ENCODE measurements around the gene MTUS2. TPM values are rescaled to one million over a fixed set of nuclear protein-coding genes. Genes with fewer than 3 reads are reported as not detected.

MTUS2 gene
- total and polyA plus RNA-seq, 2 experiments from 2014 or later: 0.27 to 0.38 TPM

DNA sequence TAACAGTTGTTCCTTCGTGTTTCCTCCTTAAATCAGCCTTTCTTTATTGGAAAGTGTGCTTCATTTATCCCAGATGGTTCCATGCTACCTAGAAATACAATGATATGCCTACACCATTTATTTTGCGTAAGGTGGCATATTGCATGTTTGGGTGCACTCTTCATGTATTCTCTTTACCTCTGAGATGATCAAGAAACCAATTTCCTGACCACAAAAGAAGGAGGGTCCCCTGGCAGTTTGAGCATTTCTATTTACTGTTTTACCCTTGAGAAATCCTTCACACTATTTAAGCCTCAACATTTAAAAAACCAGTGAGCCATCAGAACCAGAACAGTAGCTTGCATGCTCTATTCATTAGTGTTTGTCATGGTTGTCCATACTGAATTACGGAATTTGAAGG is 354.0 kb downstream of the MTUS2 start:
- ATAC-seq: no peak
- H3K36me3 Mint-ChIP-seq (ENCODE audit: low read depth): no peaks in the 10 kb centered on the region

More for the DNA sequence above, 354.0 kb downstream of the MTUS2 start:
- H3K9me3 Mint-ChIP-seq: no peaks in the 10 kb centered on the region
- no peaks in the 10 kb centered on the region for H3K27me3 Mint-ChIP-seq (ENCODE audit: insufficient read depth, low read depth, poor library complexity)
- Histone ChIP-seq H3K79me2 (replicated peaks; ENCODE audit: insufficient read depth) (no peaks in the 10 kb centered on the region), H3K4me3 (no peak overlapping the region), H3F3A (replicated peaks; ENCODE audit: low read depth) (no peaks in the 10 kb centered on the region), H3K36me3 (ENCODE audit: insufficient read depth) (no peaks in the 10 kb centered on the region), H3K27me3 (ENCODE audit: insufficient read depth) (no peaks in the 10 kb centered on the region), H4K20me1 (replicated peaks; ENCODE audit: insufficient read depth) (no peaks in the 10 kb centered on the region), H3K27ac (ENCODE audit: low read depth) (no peak overlapping the region), H3K4me1 (ENCODE audit: insufficient read depth) (no peaks in the 10 kb centered on the region), H3K9me2 (ENCODE audit: insufficient read depth) (peaks cover 10% of the 10 kb centered on the region; the same call in 1 of the 2 replicates), H3K4me2 (no peak overlapping the region), H2AFZ (no peak overlapping the region)
- no peak for DNase-seq (ENCODE audit: low spot score)
- no peak overlapping the region for H3K27ac Mint-ChIP-seq
- H3K4me1 Mint-ChIP-seq: no peaks in the 10 kb centered on the region
- H3K4me3 Mint-ChIP-seq: no peak overlapping the region
- TF ChIP-seq POLR2AphosphoS5 (IDR thresholded peaks at IDR 0.05; ENCODE audit: low read depth) (no peak), EZH2phosphoT487 (IDR thresholded peaks at IDR 0.05; ENCODE audit: unreplicated experiment) (no peak), JUNB (IDR thresholded peaks at IDR 0.05; ENCODE audit: unreplicated experiment) (no peak), ZNF114 (CRISPR knock-in tag; IDR thresholded peaks at IDR 0.05) (no peak), STAT1 (IDR thresholded peaks at IDR 0.05; ENCODE audit: unreplicated experiment) (no peak), ZNF331 (CRISPR knock-in tag; IDR thresholded peaks at IDR 0.05; ENCODE audit: low read depth) (no peak), CREB1 (CRISPR knock-in tag; IDR thresholded peaks at IDR 0.05; ENCODE audit: low read depth) (no peak), EZH2 (IDR thresholded peaks at IDR 0.05; ENCODE audit: low read depth, unreplicated experiment) (no peak), NANOG (IDR thresholded peaks at IDR 0.05; ENCODE audit: borderline replicate concordance) (no peak)
- TF ChIP-seq, protein P1, sequence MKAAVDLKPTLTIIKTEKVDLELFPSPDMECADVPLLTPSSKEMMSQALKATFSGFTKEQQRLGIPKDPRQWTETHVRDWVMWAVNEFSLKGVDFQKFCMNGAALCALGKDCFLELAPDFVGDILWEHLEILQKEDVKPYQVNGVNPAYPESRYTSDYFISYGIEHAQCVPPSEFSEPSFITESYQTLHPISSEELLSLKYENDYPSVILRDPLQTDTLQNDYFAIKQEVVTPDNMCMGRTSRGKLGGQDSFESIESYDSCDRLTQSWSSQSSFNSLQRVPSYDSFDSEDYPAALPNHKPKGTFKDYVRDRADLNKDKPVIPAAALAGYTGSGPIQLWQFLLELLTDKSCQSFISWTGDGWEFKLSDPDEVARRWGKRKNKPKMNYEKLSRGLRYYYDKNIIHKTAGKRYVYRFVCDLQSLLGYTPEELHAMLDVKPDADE (IDR thresholded peaks at IDR 0.05): no peak
- TF ChIP-seq, protein P2, sequence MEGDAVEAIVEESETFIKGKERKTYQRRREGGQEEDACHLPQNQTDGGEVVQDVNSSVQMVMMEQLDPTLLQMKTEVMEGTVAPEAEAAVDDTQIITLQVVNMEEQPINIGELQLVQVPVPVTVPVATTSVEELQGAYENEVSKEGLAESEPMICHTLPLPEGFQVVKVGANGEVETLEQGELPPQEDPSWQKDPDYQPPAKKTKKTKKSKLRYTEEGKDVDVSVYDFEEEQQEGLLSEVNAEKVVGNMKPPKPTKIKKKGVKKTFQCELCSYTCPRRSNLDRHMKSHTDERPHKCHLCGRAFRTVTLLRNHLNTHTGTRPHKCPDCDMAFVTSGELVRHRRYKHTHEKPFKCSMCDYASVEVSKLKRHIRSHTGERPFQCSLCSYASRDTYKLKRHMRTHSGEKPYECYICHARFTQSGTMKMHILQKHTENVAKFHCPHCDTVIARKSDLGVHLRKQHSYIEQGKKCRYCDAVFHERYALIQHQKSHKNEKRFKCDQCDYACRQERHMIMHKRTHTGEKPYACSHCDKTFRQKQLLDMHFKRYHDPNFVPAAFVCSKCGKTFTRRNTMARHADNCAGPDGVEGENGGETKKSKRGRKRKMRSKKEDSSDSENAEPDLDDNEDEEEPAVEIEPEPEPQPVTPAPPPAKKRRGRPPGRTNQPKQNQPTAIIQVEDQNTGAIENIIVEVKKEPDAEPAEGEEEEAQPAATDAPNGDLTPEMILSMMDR (conservative IDR thresholded peaks at IDR 0.05; ENCODE audit: low read depth in 2 of 2): no peak
- TF ChIP-seq, protein P3, sequence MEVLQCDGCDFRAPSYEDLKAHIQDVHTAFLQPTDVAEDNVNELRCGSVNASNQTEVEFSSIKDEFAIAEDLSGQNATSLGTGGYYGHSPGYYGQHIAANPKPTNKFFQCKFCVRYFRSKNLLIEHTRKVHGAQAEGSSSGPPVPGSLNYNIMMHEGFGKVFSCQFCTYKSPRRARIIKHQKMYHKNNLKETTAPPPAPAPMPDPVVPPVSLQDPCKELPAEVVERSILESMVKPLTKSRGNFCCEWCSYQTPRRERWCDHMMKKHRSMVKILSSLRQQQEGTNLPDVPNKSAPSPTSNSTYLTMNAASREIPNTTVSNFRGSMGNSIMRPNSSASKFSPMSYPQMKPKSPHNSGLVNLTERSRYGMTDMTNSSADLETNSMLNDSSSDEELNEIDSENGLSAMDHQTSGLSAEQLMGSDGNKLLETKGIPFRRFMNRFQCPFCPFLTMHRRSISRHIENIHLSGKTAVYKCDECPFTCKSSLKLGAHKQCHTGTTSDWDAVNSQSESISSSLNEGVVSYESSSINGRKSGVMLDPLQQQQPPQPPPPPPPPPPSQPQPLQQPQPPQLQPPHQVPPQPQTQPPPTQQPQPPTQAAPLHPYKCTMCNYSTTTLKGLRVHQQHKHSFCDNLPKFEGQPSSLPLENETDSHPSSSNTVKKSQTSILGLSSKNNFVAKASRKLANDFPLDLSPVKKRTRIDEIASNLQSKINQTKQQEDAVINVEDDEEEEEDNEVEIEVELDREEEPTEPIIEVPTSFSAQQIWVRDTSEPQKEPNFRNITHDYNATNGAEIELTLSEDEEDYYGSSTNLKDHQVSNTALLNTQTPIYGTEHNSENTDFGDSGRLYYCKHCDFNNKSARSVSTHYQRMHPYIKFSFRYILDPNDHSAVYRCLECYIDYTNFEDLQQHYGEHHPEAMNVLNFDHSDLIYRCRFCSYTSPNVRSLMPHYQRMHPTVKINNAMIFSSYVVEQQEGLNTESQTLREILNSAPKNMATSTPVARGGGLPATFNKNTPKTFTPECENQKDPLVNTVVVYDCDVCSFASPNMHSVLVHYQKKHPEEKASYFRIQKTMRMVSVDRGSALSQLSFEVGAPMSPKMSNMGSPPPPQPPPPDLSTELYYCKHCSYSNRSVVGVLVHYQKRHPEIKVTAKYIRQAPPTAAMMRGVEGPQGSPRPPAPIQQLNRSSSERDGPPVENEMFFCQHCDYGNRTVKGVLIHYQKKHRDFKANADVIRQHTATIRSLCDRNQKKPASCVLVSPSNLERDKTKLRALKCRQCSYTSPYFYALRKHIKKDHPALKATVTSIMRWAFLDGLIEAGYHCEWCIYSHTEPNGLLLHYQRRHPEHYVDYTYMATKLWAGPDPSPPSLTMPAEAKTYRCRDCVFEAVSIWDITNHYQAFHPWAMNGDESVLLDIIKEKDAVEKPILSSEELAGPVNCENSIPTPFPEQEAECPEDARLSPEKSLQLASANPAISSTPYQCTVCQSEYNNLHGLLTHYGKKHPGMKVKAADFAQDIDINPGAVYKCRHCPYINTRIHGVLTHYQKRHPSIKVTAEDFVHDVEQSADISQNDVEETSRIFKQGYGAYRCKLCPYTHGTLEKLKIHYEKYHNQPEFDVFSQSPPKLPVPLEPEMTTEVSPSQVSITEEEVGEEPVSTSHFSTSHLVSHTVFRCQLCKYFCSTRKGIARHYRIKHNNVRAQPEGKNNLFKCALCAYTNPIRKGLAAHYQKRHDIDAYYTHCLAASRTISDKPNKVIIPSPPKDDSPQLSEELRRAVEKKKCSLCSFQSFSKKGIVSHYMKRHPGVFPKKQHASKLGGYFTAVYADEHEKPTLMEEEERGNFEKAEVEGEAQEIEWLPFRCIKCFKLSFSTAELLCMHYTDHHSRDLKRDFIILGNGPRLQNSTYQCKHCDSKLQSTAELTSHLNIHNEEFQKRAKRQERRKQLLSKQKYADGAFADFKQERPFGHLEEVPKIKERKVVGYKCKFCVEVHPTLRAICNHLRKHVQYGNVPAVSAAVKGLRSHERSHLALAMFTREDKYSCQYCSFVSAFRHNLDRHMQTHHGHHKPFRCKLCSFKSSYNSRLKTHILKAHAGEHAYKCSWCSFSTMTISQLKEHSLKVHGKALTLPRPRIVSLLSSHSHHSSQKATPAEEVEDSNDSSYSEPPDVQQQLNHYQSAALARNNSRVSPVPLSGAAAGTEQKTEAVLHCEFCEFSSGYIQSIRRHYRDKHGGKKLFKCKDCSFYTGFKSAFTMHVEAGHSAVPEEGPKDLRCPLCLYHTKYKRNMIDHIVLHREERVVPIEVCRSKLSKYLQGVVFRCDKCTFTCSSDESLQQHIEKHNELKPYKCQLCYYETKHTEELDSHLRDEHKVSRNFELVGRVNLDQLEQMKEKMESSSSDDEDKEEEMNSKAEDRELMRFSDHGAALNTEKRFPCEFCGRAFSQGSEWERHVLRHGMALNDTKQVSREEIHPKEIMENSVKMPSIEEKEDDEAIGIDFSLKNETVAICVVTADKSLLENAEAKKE (CRISPR knock-in tag; IDR thresholded peaks at IDR 0.05): no peak
- TF ChIP-seq, protein P4, sequence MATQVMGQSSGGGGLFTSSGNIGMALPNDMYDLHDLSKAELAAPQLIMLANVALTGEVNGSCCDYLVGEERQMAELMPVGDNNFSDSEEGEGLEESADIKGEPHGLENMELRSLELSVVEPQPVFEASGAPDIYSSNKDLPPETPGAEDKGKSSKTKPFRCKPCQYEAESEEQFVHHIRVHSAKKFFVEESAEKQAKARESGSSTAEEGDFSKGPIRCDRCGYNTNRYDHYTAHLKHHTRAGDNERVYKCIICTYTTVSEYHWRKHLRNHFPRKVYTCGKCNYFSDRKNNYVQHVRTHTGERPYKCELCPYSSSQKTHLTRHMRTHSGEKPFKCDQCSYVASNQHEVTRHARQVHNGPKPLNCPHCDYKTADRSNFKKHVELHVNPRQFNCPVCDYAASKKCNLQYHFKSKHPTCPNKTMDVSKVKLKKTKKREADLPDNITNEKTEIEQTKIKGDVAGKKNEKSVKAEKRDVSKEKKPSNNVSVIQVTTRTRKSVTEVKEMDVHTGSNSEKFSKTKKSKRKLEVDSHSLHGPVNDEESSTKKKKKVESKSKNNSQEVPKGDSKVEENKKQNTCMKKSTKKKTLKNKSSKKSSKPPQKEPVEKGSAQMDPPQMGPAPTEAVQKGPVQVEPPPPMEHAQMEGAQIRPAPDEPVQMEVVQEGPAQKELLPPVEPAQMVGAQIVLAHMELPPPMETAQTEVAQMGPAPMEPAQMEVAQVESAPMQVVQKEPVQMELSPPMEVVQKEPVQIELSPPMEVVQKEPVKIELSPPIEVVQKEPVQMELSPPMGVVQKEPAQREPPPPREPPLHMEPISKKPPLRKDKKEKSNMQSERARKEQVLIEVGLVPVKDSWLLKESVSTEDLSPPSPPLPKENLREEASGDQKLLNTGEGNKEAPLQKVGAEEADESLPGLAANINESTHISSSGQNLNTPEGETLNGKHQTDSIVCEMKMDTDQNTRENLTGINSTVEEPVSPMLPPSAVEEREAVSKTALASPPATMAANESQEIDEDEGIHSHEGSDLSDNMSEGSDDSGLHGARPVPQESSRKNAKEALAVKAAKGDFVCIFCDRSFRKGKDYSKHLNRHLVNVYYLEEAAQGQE (IDR thresholded peaks at IDR 0.05; ENCODE audit: unreplicated experiment): no peak
